Thyroid gland (tissue), 4 donors: ENCODE data around the gene PPM1H. TPM values are rescaled to one million over a fixed set of nuclear protein-coding genes. Genes with fewer than 3 reads are reported as not detected.

Source experiments
- DNase-seq, 2 donors: peaks; one replicate each; pipeline ENCODE4 v3.0.0-alpha.2; 2019
- H3K27ac ChIP-seq, 3 donors: fragments of 200-600 bp; sonication (generic); 1 replicate in 2 of 3; 2 replicates in 1 of 3; pipeline ENCODE4 v1.5.1; 2016 to 2019; ENCODE audit warnings: mild to moderate bottlenecking in 1 of 3, moderate library complexity in 1 of 3
- H3K27me3 ChIP-seq: fragments of 200-600 bp; sonication (generic); one replicate; pipeline ENCODE4 v1.5.1; 2019
- H3K36me3 ChIP-seq, 2 donors: fragments of 200-600 bp; sonication (generic); one replicate each; pipeline ENCODE4 v1.5.1; 2016 to 2019
- H3K4me1 ChIP-seq, 2 donors: fragments of 200-600 bp; sonication (generic); one replicate each; pipeline ENCODE4 v1.5.1; 2017 to 2019
- H3K4me3 ChIP-seq, 3 donors: fragments of 200-600 bp; sonication (generic); replicated peaks in 1 of 3; 1 replicate in 2 of 3; 2 replicates in 1 of 3; pipeline ENCODE4 v1.5.1; 2016; ENCODE audit warnings: mild to moderate bottlenecking in 1 of 3
- H3K9me3 ChIP-seq: fragments of 200-600 bp; sonication (generic); one replicate; pipeline ENCODE4 v1.5.1; 2017
- POLR2A ChIP-seq, 2 donors: fragments of 450-650 bp; IDR thresholded peaks; one replicate each; pipeline ENCODE4 v1.6.1; 2017; ENCODE audit warnings: antibody characterized with exemption in 2 of 2, mild to moderate bottlenecking in 2 of 2, moderate library complexity in 1 of 2
- WGBS, 2 donors: methylation state at CpG; one replicate each; pipeline ENCODE4 v1.1.5; 2017; 5-methylcytosine and 5-hydroxymethylcytosine counted together
- intact Hi-C: fragments of 100-400 bp; cut with DNase I; formaldehyde crosslinking; loops from one replicate; pipeline ENCODE4 v1.15.1; 2023
- total RNA-seq, 4 donors: library from RNA; depleted of rRNA; stranded (reverse); fragments of >200 nt; gene quantifications; one replicate each; pipeline ENCODE4 v1.2.3, GENCODE V29; 2016
- TF ChIP-seq, protein P1 (sequence below), 6 experiments: fragments of 200-600 bp in 3 of 6; fragments of 450-650 bp in 3 of 6; sonication (generic) in 3 of 6; IDR thresholded peaks; one replicate each; pipeline ENCODE4 v1.5.1; 2016 to 2019; ENCODE audit warnings: antibody characterized with exemption in 6 of 6, mild to moderate bottlenecking in 2 of 6, inconsistent platforms in 1 of 6, moderate library complexity in 1 of 6

Gene PPM1H
- total RNA-seq, 4 donors from 2014 or later, result 3.9 to 12.7 (median 9.0) TPM

DNA sequence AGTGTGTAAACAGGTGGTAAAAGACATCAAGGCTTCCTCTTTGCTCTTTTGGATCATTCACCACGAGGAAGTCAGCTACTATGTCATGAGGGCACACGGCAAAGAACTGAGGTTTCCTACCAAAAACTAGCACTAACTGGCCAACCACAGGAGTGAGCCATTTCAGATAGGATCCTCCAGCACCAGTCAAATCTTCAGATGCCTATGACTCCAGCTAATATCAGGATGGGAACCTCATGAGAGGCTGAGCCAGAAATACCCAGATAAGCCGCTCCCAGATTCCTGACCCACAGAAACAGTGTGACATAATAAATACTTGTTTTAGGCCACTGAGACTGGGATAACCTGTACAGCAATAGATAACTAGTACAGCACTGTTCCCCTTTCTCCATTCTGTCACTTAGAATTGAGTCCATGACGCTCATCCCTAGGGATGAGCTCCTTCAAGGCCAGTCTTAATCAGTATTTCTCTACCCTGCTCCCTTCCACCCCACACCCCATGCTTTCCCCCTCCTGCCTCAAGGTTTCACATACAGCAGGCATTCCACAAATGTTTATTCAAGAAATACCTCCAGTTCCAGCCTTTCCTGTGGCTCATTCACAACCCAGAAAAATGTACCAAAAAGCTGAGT lies 68.4 kb downstream of the PPM1H start:
- no peak for TF ChIP-seq POLR2A (IDR thresholded peaks at IDR 0.05)
- TF ChIP-seq, protein P1, sequence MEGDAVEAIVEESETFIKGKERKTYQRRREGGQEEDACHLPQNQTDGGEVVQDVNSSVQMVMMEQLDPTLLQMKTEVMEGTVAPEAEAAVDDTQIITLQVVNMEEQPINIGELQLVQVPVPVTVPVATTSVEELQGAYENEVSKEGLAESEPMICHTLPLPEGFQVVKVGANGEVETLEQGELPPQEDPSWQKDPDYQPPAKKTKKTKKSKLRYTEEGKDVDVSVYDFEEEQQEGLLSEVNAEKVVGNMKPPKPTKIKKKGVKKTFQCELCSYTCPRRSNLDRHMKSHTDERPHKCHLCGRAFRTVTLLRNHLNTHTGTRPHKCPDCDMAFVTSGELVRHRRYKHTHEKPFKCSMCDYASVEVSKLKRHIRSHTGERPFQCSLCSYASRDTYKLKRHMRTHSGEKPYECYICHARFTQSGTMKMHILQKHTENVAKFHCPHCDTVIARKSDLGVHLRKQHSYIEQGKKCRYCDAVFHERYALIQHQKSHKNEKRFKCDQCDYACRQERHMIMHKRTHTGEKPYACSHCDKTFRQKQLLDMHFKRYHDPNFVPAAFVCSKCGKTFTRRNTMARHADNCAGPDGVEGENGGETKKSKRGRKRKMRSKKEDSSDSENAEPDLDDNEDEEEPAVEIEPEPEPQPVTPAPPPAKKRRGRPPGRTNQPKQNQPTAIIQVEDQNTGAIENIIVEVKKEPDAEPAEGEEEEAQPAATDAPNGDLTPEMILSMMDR (IDR thresholded peaks at IDR 0.05), result no peak
- peaks cover 0 to 5% of the 10 kb centered on the region in 2 donors for H3K4me1 ChIP-seq
- 75 to 84% methylated on average over 4 of the region's 4 CpGs for WGBS, 2 donors
- no peak overlapping the region for H3K4me3 ChIP-seq
- no peaks in the 10 kb centered on the region for H3K9me3 ChIP-seq
- no peak overlapping the region for H3K27ac ChIP-seq
- no peaks in the 10 kb centered on the region for H3K36me3 ChIP-seq
- peak in 1 of 2 donors; percentile 10 for DNase-seq
- intact Hi-C loops, result no loop called here
- no peaks in the 10 kb centered on the region for H3K27me3 ChIP-seq

GRCh38 chr12:62865937-62866336 lies 69.0 kb downstream of the PPM1H start:
- peaks cover 0 to 5% of the 10 kb centered on the region in 2 donors for H3K4me1 ChIP-seq
- no peaks in the 10 kb centered on the region for H3K36me3 ChIP-seq
- H3K4me3 ChIP-seq, result no peak overlapping the region
- intact Hi-C loops, result no loop called here
- WGBS, 2 donors, result 50 to 54% methylated on average over 4 of the region's 4 CpGs
- H3K27me3 ChIP-seq, result no peaks in the 10 kb centered on the region
- DNase-seq, result no peak
- H3K27ac ChIP-seq, result no peak overlapping the region
- TF ChIP-seq, protein P1 (IDR thresholded peaks at IDR 0.05), result no peak
- TF ChIP-seq POLR2A (IDR thresholded peaks at IDR 0.05), result no peak
- H3K9me3 ChIP-seq, result no peaks in the 10 kb centered on the region

- DNase-seq, result no peak
- Histone ChIP-seq H3K4me1 (peaks cover 0 to 5% of the 10 kb centered on the region in 2 donors), H3K4me3 (no peak overlapping the region), H3K27me3 (no peaks in the 10 kb centered on the region), H3K9me3 (no peaks in the 10 kb centered on the region), H3K36me3 (no peaks in the 10 kb centered on the region), H3K27ac (no peak overlapping the region)
- 87 to 91% methylated on average over 2 of the region's 2 CpGs for WGBS, 2 donors
- TF ChIP-seq, protein P1 (IDR thresholded peaks at IDR 0.05), result no peak
- TF ChIP-seq POLR2A (IDR thresholded peaks at IDR 0.05), result no peak
- intact Hi-C loops, result no loop called here
These were observed 69.9 kb downstream of the PPM1H start for GRCh38 chr12:62865065-62865464.

DNA sequence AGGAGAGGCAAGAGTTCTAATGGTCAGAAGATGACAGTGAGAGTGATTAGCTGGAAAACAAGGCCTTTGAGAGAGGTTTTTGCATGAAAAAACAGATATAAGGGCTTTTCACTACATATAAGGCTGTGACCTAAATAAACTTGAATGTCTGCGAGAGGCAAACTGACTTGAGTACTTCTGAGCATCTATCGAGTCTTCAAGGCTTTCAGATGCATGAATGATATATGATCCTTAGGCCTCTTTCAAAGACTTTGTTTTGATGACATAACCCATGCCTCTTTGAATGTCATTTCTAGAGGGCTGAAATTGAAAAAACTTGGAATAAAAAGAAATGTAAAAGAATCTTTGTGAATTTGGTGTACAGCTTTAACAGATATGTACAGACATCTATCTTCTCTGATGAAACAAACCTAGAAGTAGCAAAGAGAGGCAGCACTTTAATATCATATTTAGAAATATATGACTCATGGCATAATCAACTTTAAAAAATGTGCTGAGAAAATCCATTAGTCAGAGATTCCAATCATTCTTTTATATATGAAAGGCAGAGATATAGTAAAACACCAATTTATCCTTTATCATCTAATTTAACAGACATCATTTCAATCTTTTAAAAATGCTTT lies 72.6 kb downstream of the PPM1H start:
- no peak overlapping the region for H3K27ac ChIP-seq
- H3K4me3 ChIP-seq, result no peak overlapping the region

DNA sequence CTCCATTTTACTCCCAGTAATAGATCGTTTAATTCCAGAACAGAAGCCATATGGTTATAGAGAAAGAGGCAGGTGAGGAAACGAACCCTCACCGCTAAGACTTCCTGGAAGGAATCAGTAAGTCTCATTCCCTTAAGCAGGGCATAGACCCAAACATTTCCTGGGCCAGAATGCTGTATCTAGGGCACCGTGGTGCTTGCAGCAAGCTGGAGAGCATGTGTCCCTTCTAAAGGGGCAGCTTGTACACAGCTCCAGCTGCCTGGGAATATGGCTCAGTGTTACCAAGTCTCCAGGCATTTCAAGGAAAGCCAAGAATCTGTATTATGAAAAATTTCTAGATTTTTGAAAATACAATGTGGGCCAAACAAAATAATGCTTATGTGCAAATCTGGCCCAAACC lies 73.4 kb downstream of the PPM1H start:
- H3K27ac ChIP-seq, result no peak overlapping the region
- intact Hi-C loops, result no loop called here
- TF ChIP-seq, protein P1 (IDR thresholded peaks at IDR 0.05), result no peak
- no peak for TF ChIP-seq POLR2A (IDR thresholded peaks at IDR 0.05)
- H3K9me3 ChIP-seq, result no peaks in the 10 kb centered on the region
- H3K27me3 ChIP-seq, result no peaks in the 10 kb centered on the region
- H3K36me3 ChIP-seq, result no peaks in the 10 kb centered on the region
- no peak for DNase-seq
- no peaks in the 10 kb centered on the region for H3K4me1 ChIP-seq
- WGBS, 2 donors, result 79 to 83% methylated on average over 4 of the region's 4 CpGs
- H3K4me3 ChIP-seq, result no peak overlapping the region

More for the DNA sequence above, 72.6 kb downstream of the PPM1H start:
- Histone ChIP-seq H3K9me3 (no peaks in the 10 kb centered on the region), H3K27me3 (no peaks in the 10 kb centered on the region), H3K36me3 (no peaks in the 10 kb centered on the region), H3K4me1 (peaks cover 0 to 5% of the 10 kb centered on the region in 2 donors)
- DNase-seq, result no peak
- 83 to 92% methylated on average over 2 of the region's 2 CpGs for WGBS, 2 donors
- TF ChIP-seq, protein P1 (IDR thresholded peaks at IDR 0.05), result no peak
- TF ChIP-seq POLR2A (IDR thresholded peaks at IDR 0.05), result no peak
- intact Hi-C loops, result no loop called here
